ENCODE measurements around the gene RUNDC1. TPM values are rescaled to one million over a fixed set of nuclear protein-coding genes. Genes with fewer than 3 reads are reported as not detected.
"Not testable (repeated sequence)": the region's sequence is repeated elsewhere in the genome, so short reads cannot be mapped to it uniquely, and the experiment has no call there.

RUNDC1 gene
- polyA plus RNA-seq, 1 donor (not counting 4 experiments of a cell fraction or from before 2014, with no cell fraction given) = 11.1 TPM

DNA sequence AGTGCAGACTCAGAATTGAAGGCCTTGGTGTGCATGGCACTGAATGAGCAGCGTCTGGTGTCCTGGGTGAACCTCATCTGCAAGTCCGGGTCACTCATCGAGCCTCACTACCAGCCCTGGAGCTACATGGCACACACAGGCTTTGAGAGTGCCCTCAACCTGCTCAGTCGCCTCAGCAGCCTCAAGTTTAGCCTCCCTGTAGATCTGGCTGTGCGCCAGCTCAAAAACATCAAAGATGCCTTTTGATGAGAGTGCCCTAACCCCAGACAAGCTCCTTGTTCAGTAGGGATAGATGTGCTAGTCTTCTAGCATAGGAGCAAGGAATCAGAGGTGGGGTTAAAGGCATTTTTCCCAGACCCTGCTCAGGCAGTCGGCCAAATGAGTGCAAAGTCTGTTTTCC lies 11.1 kb downstream of the RUNDC1 start:
- peaks cover 16 to 38% of the 10 kb centered on the region in 2 experiments for H3K36me3 ChIP-seq (ENCODE audit: control insufficient read depth in 2 of 2, extremely low read depth in 1 of 2, insufficient read depth in 2 of 2, low read length in 2 of 2)
- peaks cover 29% of the 10 kb centered on the region for H3K4me1 ChIP-seq (ENCODE audit: control insufficient read depth, extremely low read depth, insufficient read depth, low read length)
- no peaks in the 10 kb centered on the region for H3K79me2 ChIP-seq (ENCODE audit: control insufficient read depth, insufficient read depth, low read length)
- DNase-seq (ENCODE audit: low read depth, low spot score) (no peak), FAIRE-seq (peak; percentile 62)
- H3K4me3 ChIP-seq (ENCODE audit: control insufficient read depth in 2 of 3, extremely low read depth in 1 of 3, insufficient read depth in 2 of 3, low read depth in 1 of 3, low read length in 3 of 3) = no peak overlapping the region
- H3K4me2 ChIP-seq (ENCODE audit: control insufficient read depth, extremely low read depth, insufficient read depth, low read depth, low read length) = no peak overlapping the region
- no peak overlapping the region for H2AFZ ChIP-seq (ENCODE audit: control insufficient read depth, low read length)
- H3K27ac ChIP-seq (ENCODE audit: control insufficient read depth, insufficient read depth, low read length) = peak overlapping the region; percentile 10
- dilution Hi-C loops (cut with MboI; ENCODE audit: extremely low pct_ligation_motif_present, low sequenced_read_pairs) = no loop called here
- H3K9ac ChIP-seq (ENCODE audit: control insufficient read depth, extremely low read depth, insufficient read depth, low read length) = no peak overlapping the region
- H4K20me1 ChIP-seq (ENCODE audit: control insufficient read depth, extremely low read depth, insufficient read depth, low read length) = no peaks in the 10 kb centered on the region
- H3K9me1 ChIP-seq (ENCODE audit: control insufficient read depth, extremely low read depth, insufficient read depth, low read length) = no peaks in the 10 kb centered on the region
- H3K27me3 ChIP-seq (ENCODE audit: control insufficient read depth, extremely low read depth, insufficient read depth, low read length) = no peaks in the 10 kb centered on the region
- TF ChIP-seq EZH2 (IDR thresholded peaks at IDR 0.05; ENCODE audit: low read length) = no peak
- TF ChIP-seq, protein P1, sequence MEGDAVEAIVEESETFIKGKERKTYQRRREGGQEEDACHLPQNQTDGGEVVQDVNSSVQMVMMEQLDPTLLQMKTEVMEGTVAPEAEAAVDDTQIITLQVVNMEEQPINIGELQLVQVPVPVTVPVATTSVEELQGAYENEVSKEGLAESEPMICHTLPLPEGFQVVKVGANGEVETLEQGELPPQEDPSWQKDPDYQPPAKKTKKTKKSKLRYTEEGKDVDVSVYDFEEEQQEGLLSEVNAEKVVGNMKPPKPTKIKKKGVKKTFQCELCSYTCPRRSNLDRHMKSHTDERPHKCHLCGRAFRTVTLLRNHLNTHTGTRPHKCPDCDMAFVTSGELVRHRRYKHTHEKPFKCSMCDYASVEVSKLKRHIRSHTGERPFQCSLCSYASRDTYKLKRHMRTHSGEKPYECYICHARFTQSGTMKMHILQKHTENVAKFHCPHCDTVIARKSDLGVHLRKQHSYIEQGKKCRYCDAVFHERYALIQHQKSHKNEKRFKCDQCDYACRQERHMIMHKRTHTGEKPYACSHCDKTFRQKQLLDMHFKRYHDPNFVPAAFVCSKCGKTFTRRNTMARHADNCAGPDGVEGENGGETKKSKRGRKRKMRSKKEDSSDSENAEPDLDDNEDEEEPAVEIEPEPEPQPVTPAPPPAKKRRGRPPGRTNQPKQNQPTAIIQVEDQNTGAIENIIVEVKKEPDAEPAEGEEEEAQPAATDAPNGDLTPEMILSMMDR (optimal IDR thresholded peaks at IDR 0.05 in 1 of 3, IDR thresholded peaks at IDR 0.05 in 1 of 3, conservative IDR thresholded peaks at IDR 0.05 in 1 of 3; ENCODE audit: extremely low read depth in 1 of 3, insufficient read depth in 2 of 3, low read length in 3 of 3) = no peak
- no peaks in the 10 kb centered on the region for H3K9me3 ChIP-seq (ENCODE audit: control insufficient read depth, low read depth, low read length)

GRCh38 chr17:42992872-42993271 lies 12.5 kb downstream of the RUNDC1 start:
- no peak overlapping the region for H3K27ac ChIP-seq (ENCODE audit: control insufficient read depth, insufficient read depth, low read length)
- no peaks in the 10 kb centered on the region for H4K20me1 ChIP-seq (ENCODE audit: control insufficient read depth, extremely low read depth, insufficient read depth, low read length)
- no peaks in the 10 kb centered on the region for H3K79me2 ChIP-seq (ENCODE audit: control insufficient read depth, insufficient read depth, low read length)
- H3K4me2 ChIP-seq (ENCODE audit: control insufficient read depth, extremely low read depth, insufficient read depth, low read depth, low read length) = no peak overlapping the region
- H3K9me1 ChIP-seq (ENCODE audit: control insufficient read depth, extremely low read depth, insufficient read depth, low read length) = no peaks in the 10 kb centered on the region
- TF ChIP-seq, protein P1 (optimal IDR thresholded peaks at IDR 0.05 in 1 of 3, IDR thresholded peaks at IDR 0.05 in 1 of 3, conservative IDR thresholded peaks at IDR 0.05 in 1 of 3; ENCODE audit: extremely low read depth in 1 of 3, insufficient read depth in 2 of 3, low read length in 3 of 3) = no peak
- no peak for TF ChIP-seq EZH2 (IDR thresholded peaks at IDR 0.05; ENCODE audit: low read length)
- no peaks in the 10 kb centered on the region for H3K9me3 ChIP-seq (ENCODE audit: control insufficient read depth, low read depth, low read length)
- H3K4me1 ChIP-seq (ENCODE audit: control insufficient read depth, extremely low read depth, insufficient read depth, low read length) = peaks cover 36% of the 10 kb centered on the region
- no peak for FAIRE-seq
- H3K27me3 ChIP-seq (ENCODE audit: control insufficient read depth, extremely low read depth, insufficient read depth, low read length) = no peaks in the 10 kb centered on the region
- no peak overlapping the region for H3K9ac ChIP-seq (ENCODE audit: control insufficient read depth, extremely low read depth, insufficient read depth, low read length)
- H3K4me3 ChIP-seq (ENCODE audit: control insufficient read depth in 2 of 3, extremely low read depth in 1 of 3, insufficient read depth in 2 of 3, low read depth in 1 of 3, low read length in 3 of 3) = no peak overlapping the region
- no peak overlapping the region for H2AFZ ChIP-seq (ENCODE audit: control insufficient read depth, low read length)
- H3K36me3 ChIP-seq (ENCODE audit: control insufficient read depth in 2 of 2, extremely low read depth in 1 of 2, insufficient read depth in 2 of 2, low read length in 2 of 2) = peaks cover 14 to 29% of the 10 kb centered on the region in 2 experiments
- no peak for DNase-seq (ENCODE audit: low read depth, low spot score)
- dilution Hi-C loops (cut with MboI; ENCODE audit: extremely low pct_ligation_motif_present, low sequenced_read_pairs) = no loop called here

- FAIRE-seq; H3K4me3 ChIP-seq (ENCODE audit: control insufficient read depth in 2 of 3, extremely low read depth in 1 of 3, insufficient read depth in 2 of 3, low read depth in 1 of 3, low read length in 3 of 3); H3K4me2 ChIP-seq (ENCODE audit: control insufficient read depth, extremely low read depth, insufficient read depth, low read depth, low read length); H3K9me3 ChIP-seq (ENCODE audit: control insufficient read depth, low read depth, low read length); H4K20me1 ChIP-seq (ENCODE audit: control insufficient read depth, extremely low read depth, insufficient read depth, low read length); H3K9me1 ChIP-seq (ENCODE audit: control insufficient read depth, extremely low read depth, insufficient read depth, low read length); dilution Hi-C loops (cut with MboI; ENCODE audit: extremely low pct_ligation_motif_present, low sequenced_read_pairs); H3K27ac ChIP-seq (ENCODE audit: control insufficient read depth, insufficient read depth, low read length); H2AFZ ChIP-seq (ENCODE audit: control insufficient read depth, low read length); H3K9ac ChIP-seq (ENCODE audit: control insufficient read depth, extremely low read depth, insufficient read depth, low read length); H3K27me3 ChIP-seq (ENCODE audit: control insufficient read depth, extremely low read depth, insufficient read depth, low read length); DNase-seq (ENCODE audit: low read depth, low spot score); H3K79me2 ChIP-seq (ENCODE audit: control insufficient read depth, insufficient read depth, low read length): not testable (repeated sequence)
- Histone ChIP-seq H3K4me1 (ENCODE audit: control insufficient read depth, extremely low read depth, insufficient read depth, low read length) (peaks cover 31% of the 10 kb centered on the region), H3K36me3 (ENCODE audit: control insufficient read depth in 2 of 2, extremely low read depth in 1 of 2, insufficient read depth in 2 of 2, low read length in 2 of 2) (peaks cover 13 to 29% of the 10 kb centered on the region in 2 experiments)
Observed at GRCh38 chr17:42993913-42994312, 13.5 kb downstream of the RUNDC1 start.

All from keratinocyte (primary cell).